ENCODE measurements around the gene FNDC8.

DNA sequence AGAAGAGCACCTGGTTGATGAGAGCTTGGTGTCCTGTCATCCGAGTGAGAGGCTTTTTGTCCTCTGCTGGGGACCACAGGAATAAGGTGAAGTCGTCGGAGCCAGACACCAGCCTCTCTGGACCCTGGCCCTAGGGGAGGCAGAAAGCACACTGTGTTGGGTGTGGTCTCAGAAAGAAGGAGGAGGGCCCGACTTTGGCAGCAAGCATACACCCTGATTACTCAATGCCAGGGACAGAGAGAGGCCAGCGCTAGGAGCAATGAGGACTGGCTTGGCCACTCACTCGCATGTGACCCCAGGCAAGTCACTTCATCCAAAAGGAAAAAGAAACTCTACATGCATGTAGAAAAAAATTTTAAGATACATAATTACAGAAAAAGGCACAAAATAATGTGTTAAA, 13.9 kb downstream of the FNDC8 start:
- TF ChIP-seq POLR2A (IDR thresholded peaks at IDR 0.05), result no peak
- no peak for TF ChIP-seq CTCF (IDR thresholded peaks at IDR 0.05)

Data from Peyer's patch (tissue), 4 donors.